ENCODE measurements around the gene DOCK10. TPM values are rescaled to one million over a fixed set of nuclear protein-coding genes. Genes with fewer than 3 reads are reported as not detected.

DOCK10 gene
- polyA plus RNA-seq, 1 donor (not counting 4 experiments of a cell fraction or from before 2014, with no cell fraction given), result 2.5 TPM

GRCh38 chr2:224870341-224870740, 171.9 kb downstream of the DOCK10 start:
- DNase-seq (ENCODE audit: low read depth, low spot score) (no peak), FAIRE-seq (peak; percentile 52)
- Histone ChIP-seq H3K4me2 (ENCODE audit: control insufficient read depth, extremely low read depth, insufficient read depth, low read depth, low read length) (no peak overlapping the region), H2AFZ (ENCODE audit: control insufficient read depth, low read length) (no peak overlapping the region), H3K4me1 (ENCODE audit: control insufficient read depth, extremely low read depth, insufficient read depth, low read length) (peaks cover 14% of the 10 kb centered on the region), H3K36me3 (ENCODE audit: control insufficient read depth in 2 of 2, extremely low read depth in 1 of 2, insufficient read depth in 2 of 2, low read length in 2 of 2) (no peaks in the 10 kb centered on the region), H3K27ac (ENCODE audit: control insufficient read depth, insufficient read depth, low read length) (no peak overlapping the region), H3K4me3 (ENCODE audit: control insufficient read depth in 2 of 3, extremely low read depth in 1 of 3, insufficient read depth in 2 of 3, low read depth in 1 of 3, low read length in 3 of 3) (no peak overlapping the region), H3K9ac (ENCODE audit: control insufficient read depth, extremely low read depth, insufficient read depth, low read length) (no peak overlapping the region), H3K9me1 (ENCODE audit: control insufficient read depth, extremely low read depth, insufficient read depth, low read length) (no peaks in the 10 kb centered on the region), H4K20me1 (ENCODE audit: control insufficient read depth, extremely low read depth, insufficient read depth, low read length) (no peaks in the 10 kb centered on the region), H3K9me3 (ENCODE audit: control insufficient read depth, low read depth, low read length) (peaks cover 2% of the 10 kb centered on the region), H3K79me2 (ENCODE audit: control insufficient read depth, insufficient read depth, low read length) (no peaks in the 10 kb centered on the region), H3K27me3 (ENCODE audit: control insufficient read depth, extremely low read depth, insufficient read depth, low read length) (no peaks in the 10 kb centered on the region)
- TF ChIP-seq EZH2 (IDR thresholded peaks at IDR 0.05; ENCODE audit: low read length), result no peak
- TF ChIP-seq CTCF (optimal IDR thresholded peaks at IDR 0.05 in 1 of 3, IDR thresholded peaks at IDR 0.05 in 1 of 3, conservative IDR thresholded peaks at IDR 0.05 in 1 of 3; ENCODE audit: extremely low read depth in 1 of 3, insufficient read depth in 2 of 3, low read length in 3 of 3), result no peak
- dilution Hi-C loops (cut with MboI; ENCODE audit: extremely low pct_ligation_motif_present, low sequenced_read_pairs), result no loop called here

- TF ChIP-seq CTCF (optimal IDR thresholded peaks at IDR 0.05 in 1 of 3, IDR thresholded peaks at IDR 0.05 in 1 of 3, conservative IDR thresholded peaks at IDR 0.05 in 1 of 3; ENCODE audit: extremely low read depth in 1 of 3, insufficient read depth in 2 of 3, low read length in 3 of 3) (no peak), EZH2 (IDR thresholded peaks at IDR 0.05; ENCODE audit: low read length) (no peak)
- H4K20me1 ChIP-seq (ENCODE audit: control insufficient read depth, extremely low read depth, insufficient read depth, low read length), result no peaks in the 10 kb centered on the region
- no peak overlapping the region for H3K4me3 ChIP-seq (ENCODE audit: control insufficient read depth in 2 of 3, extremely low read depth in 1 of 3, insufficient read depth in 2 of 3, low read depth in 1 of 3, low read length in 3 of 3)
- H2AFZ ChIP-seq (ENCODE audit: control insufficient read depth, low read length), result no peak overlapping the region
- H3K9me3 ChIP-seq (ENCODE audit: control insufficient read depth, low read depth, low read length), result peaks cover 2% of the 10 kb centered on the region
- no peaks in the 10 kb centered on the region for H3K36me3 ChIP-seq (ENCODE audit: control insufficient read depth in 2 of 2, extremely low read depth in 1 of 2, insufficient read depth in 2 of 2, low read length in 2 of 2)
- H3K27ac ChIP-seq (ENCODE audit: control insufficient read depth, insufficient read depth, low read length), result no peak overlapping the region
- H3K4me2 ChIP-seq (ENCODE audit: control insufficient read depth, extremely low read depth, insufficient read depth, low read depth, low read length), result peak overlapping the region; percentile 11
- dilution Hi-C loops (cut with MboI; ENCODE audit: extremely low pct_ligation_motif_present, low sequenced_read_pairs), result no loop called here
- no peaks in the 10 kb centered on the region for H3K9me1 ChIP-seq (ENCODE audit: control insufficient read depth, extremely low read depth, insufficient read depth, low read length)
- peaks cover 14% of the 10 kb centered on the region for H3K4me1 ChIP-seq (ENCODE audit: control insufficient read depth, extremely low read depth, insufficient read depth, low read length)
- no peaks in the 10 kb centered on the region for H3K79me2 ChIP-seq (ENCODE audit: control insufficient read depth, insufficient read depth, low read length)
- peak; percentile 84 for FAIRE-seq
- DNase-seq (ENCODE audit: low read depth, low spot score), result no peak
- H3K27me3 ChIP-seq (ENCODE audit: control insufficient read depth, extremely low read depth, insufficient read depth, low read length), result no peaks in the 10 kb centered on the region
- H3K9ac ChIP-seq (ENCODE audit: control insufficient read depth, extremely low read depth, insufficient read depth, low read length), result no peak overlapping the region
These were observed 172.6 kb downstream of the DOCK10 start for GRCh38 chr2:224869601-224870233.
